ENCODE data around the gene PHLDB3.

- no peak for TF ChIP-seq CTCF (IDR thresholded peaks at IDR 0.05; ENCODE audit: insufficient read depth, low read length, poor library complexity, severe bottlenecking)
- no peak for TF ChIP-seq EZH2phosphoT487 (conservative IDR thresholded peaks at IDR 0.05; ENCODE audit: low read length)
Observed at GRCh38 chr19:43461303-43461702, 43.2 kb downstream of the PHLDB3 start.
